ENCODE data around the gene MKS1. TPM values are rescaled to one million over a fixed set of nuclear protein-coding genes. Genes with fewer than 3 reads are reported as not detected.

MKS1 gene
- total and polyA plus RNA-seq, 10 of the 15 experiments (the other 5 are each of a cell fraction or from before 2014, with no cell fraction given) = 5.7 to 21.4 (median 13.9) TPM

- Histone ChIP-seq H2AFZ (ENCODE audit: control insufficient read depth, low read depth, low read length) (no peak overlapping the region), H3K36me3 (ENCODE audit: control insufficient read depth in 2 of 2, insufficient read depth in 2 of 2, low read length in 1 of 2) (no peaks in the 10 kb centered on the region), H3K79me2 (ENCODE audit: control insufficient read depth, insufficient read depth, low read length) (no peaks in the 10 kb centered on the region), H3K9me3 (replicated peaks; ENCODE audit: control insufficient read depth, insufficient read depth, low read length) (no peaks in the 10 kb centered on the region), H3K4me3 (no peak overlapping the region), H3K27me3 (replicated peaks in 1 of 2; ENCODE audit: control insufficient read depth in 2 of 2, insufficient read depth in 2 of 2, low read length in 1 of 2) (peaks cover 2 to 7% of the 10 kb centered on the region in 2 experiments; a peak in 2 of 4 replicates), H4K20me1 (ENCODE audit: control insufficient read depth, insufficient read depth) (no peaks in the 10 kb centered on the region), H3K9ac (ENCODE audit: control insufficient read depth, insufficient read depth, low read length) (no peak overlapping the region), H3K4me2 (ENCODE audit: control insufficient read depth, insufficient read depth) (no peak overlapping the region), H3K4me1 (ENCODE audit: control insufficient read depth, insufficient read depth, low read length) (no peaks in the 10 kb centered on the region), H3K27ac (ENCODE audit: control insufficient read depth, insufficient read depth) (no peak overlapping the region)
- 18% methylated on average over 6 of the region's 6 CpGs for WGBS (ENCODE audit: insufficient coverage, insufficient replicate concordance, low lambda C conversion rate, missing lambda C conversion rate)
- ChIA-PET RAD21 (ENCODE audit: unreplicated experiment) (no interaction called here), CTCF (interaction anchor here (0.7 to 2.0 kb wide), 4 partner anchors 9 to 64 kb away, joined by 3 to 7 read pairs (median 3); no protein-coding TSS in a partner anchor), POLR2A (no interaction called here), SMC1A (ENCODE audit: uncharacterized antibody, unreplicated experiment) (no interaction called here)
- in situ Hi-C loops (cut with MboI) = no loop called here
- intact Hi-C loops (cut with micrococcal nuclease; ENCODE audit: unreplicated experiment) = no loop called here
- no peak for ATAC-seq
- no peak for DNase-seq (ENCODE audit: low read depth, low spot score)
- BruUV-seq (replicated peaks) = no TSS peak
- TF ChIP-seq WRNIP1 (IDR thresholded peaks at IDR 0.05; ENCODE audit: borderline replicate concordance, low read depth, low read length) = no peak
- TF ChIP-seq, protein P1, sequence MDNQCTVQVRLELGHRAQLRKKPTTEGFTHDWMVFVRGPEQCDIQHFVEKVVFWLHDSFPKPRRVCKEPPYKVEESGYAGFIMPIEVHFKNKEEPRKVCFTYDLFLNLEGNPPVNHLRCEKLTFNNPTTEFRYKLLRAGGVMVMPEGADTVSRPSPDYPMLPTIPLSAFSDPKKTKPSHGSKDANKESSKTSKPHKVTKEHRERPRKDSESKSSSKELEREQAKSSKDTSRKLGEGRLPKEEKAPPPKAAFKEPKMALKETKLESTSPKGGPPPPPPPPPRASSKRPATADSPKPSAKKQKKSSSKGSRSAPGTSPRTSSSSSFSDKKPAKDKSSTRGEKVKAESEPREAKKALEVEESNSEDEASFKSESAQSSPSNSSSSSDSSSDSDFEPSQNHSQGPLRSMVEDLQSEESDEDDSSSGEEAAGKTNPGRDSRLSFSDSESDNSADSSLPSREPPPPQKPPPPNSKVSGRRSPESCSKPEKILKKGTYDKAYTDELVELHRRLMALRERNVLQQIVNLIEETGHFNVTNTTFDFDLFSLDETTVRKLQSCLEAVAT (IDR thresholded peaks at IDR 0.05) = no peak
- TF ChIP-seq, protein P2, sequence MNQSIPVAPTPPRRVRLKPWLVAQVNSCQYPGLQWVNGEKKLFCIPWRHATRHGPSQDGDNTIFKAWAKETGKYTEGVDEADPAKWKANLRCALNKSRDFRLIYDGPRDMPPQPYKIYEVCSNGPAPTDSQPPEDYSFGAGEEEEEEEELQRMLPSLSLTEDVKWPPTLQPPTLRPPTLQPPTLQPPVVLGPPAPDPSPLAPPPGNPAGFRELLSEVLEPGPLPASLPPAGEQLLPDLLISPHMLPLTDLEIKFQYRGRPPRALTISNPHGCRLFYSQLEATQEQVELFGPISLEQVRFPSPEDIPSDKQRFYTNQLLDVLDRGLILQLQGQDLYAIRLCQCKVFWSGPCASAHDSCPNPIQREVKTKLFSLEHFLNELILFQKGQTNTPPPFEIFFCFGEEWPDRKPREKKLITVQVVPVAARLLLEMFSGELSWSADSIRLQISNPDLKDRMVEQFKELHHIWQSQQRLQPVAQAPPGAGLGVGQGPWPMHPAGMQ (IDR thresholded peaks at IDR 0.05; ENCODE audit: borderline replicate concordance) = no peak
- TF ChIP-seq CTCF (IDR thresholded peaks at IDR 0.05 in 2 of 3, conservative IDR thresholded peaks at IDR 0.05 in 1 of 3; ENCODE audit: control insufficient read depth in 2 of 3, extremely low read depth in 1 of 3, insufficient read depth in 1 of 3, low read depth in 3 of 3, low read length in 3 of 3) = no peak
- TF ChIP-seq, protein P3, sequence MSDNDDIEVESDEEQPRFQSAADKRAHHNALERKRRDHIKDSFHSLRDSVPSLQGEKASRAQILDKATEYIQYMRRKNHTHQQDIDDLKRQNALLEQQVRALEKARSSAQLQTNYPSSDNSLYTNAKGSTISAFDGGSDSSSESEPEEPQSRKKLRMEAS (IDR thresholded peaks at IDR 0.05; ENCODE audit: low read depth, low read length) = no peak
- no peak for TF ChIP-seq POLR2AphosphoS2 (IDR thresholded peaks at IDR 0.05; ENCODE audit: low read depth, low read length)
- TF ChIP-seq EED (IDR thresholded peaks at IDR 0.05; ENCODE audit: low read depth) = no peak
- FAIRE-seq = no peak
These were observed 45.5 kb upstream of the MKS1 start for GRCh38 chr17:58264407-58265103.

All from GM12878 (cell line).